Panc1 (cell line): ENCODE results near the gene CCDC174.
A peak's percentile ranks its signal among the peaks of the same experiment; 100 is the strongest.

Source experiments
- POLR2AphosphoS5 ChIP-seq: IDR thresholded peaks from 2 replicates; pipeline ENCODE4 v1.6.1; 2012; ENCODE audit warnings: mild to moderate bottlenecking, low read depth, low read length, moderate library complexity
- SIN3A ChIP-seq: IDR thresholded peaks from 2 replicates; pipeline ENCODE4 v1.6.1; 2012; ENCODE audit warnings: low read depth, mild to moderate bottlenecking, low read length, moderate library complexity, borderline replicate concordance; ENCODE audit not compliant: insufficient read depth
- TCF7L2 ChIP-seq: IDR thresholded peaks from 2 replicates; pipeline ENCODE4 v1.6.1; 2011; ENCODE audit warnings: mild to moderate bottlenecking, low read depth, low read length, inconsistent platforms
- TF ChIP-seq, protein P1 (sequence below): fragments of 450-650 bp; IDR thresholded peaks from 2 replicates; pipeline ENCODE4 v1.5.1; 2017; ENCODE audit warnings: mild to moderate bottlenecking
- TF ChIP-seq, protein P2 (sequence below), 2 experiments: IDR thresholded peaks; 2 replicates each; pipeline ENCODE4 v1.6.1; 2011 to 2012; ENCODE audit warnings: low read depth in 2 of 2, control low read depth in 1 of 2, low read length in 1 of 2, mild to moderate bottlenecking in 1 of 2, moderate library complexity in 1 of 2; ENCODE audit not compliant: insufficient read depth in 1 of 2

DNA sequence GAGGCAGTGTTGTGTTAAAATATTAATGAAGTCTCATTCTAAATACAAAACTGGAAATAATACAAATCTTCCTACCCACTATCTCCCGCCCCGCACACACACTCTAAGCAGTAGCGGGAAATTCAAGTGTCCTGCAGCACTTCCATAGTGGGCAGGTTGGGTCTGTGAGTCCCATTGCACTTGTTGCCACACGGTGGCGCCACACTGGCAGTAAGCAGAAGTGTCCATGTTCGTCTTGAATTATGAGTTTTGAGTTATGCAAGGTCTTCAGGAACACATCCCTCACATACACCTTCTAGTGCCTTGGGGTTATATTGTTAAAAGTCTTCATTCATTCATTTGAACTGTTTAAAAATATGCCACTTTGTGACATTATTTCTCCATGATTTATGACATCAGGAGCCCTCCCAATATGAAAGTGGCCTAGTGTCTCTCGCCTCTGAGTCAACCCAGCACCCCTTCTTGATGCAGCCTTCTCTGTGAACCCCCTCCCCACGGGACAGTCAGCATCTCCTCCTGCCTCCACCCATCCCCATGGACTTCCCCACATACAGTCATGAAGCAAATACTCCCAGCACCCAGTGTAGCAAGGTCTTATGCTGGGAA lies 17.6 kb upstream of the CCDC174 start:
- TF ChIP-seq, protein P1, sequence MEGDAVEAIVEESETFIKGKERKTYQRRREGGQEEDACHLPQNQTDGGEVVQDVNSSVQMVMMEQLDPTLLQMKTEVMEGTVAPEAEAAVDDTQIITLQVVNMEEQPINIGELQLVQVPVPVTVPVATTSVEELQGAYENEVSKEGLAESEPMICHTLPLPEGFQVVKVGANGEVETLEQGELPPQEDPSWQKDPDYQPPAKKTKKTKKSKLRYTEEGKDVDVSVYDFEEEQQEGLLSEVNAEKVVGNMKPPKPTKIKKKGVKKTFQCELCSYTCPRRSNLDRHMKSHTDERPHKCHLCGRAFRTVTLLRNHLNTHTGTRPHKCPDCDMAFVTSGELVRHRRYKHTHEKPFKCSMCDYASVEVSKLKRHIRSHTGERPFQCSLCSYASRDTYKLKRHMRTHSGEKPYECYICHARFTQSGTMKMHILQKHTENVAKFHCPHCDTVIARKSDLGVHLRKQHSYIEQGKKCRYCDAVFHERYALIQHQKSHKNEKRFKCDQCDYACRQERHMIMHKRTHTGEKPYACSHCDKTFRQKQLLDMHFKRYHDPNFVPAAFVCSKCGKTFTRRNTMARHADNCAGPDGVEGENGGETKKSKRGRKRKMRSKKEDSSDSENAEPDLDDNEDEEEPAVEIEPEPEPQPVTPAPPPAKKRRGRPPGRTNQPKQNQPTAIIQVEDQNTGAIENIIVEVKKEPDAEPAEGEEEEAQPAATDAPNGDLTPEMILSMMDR = peak; percentile 77
- TF ChIP-seq POLR2AphosphoS5 (no peak), SIN3A (no peak), TCF7L2 (no peak)
- TF ChIP-seq, protein P2, sequence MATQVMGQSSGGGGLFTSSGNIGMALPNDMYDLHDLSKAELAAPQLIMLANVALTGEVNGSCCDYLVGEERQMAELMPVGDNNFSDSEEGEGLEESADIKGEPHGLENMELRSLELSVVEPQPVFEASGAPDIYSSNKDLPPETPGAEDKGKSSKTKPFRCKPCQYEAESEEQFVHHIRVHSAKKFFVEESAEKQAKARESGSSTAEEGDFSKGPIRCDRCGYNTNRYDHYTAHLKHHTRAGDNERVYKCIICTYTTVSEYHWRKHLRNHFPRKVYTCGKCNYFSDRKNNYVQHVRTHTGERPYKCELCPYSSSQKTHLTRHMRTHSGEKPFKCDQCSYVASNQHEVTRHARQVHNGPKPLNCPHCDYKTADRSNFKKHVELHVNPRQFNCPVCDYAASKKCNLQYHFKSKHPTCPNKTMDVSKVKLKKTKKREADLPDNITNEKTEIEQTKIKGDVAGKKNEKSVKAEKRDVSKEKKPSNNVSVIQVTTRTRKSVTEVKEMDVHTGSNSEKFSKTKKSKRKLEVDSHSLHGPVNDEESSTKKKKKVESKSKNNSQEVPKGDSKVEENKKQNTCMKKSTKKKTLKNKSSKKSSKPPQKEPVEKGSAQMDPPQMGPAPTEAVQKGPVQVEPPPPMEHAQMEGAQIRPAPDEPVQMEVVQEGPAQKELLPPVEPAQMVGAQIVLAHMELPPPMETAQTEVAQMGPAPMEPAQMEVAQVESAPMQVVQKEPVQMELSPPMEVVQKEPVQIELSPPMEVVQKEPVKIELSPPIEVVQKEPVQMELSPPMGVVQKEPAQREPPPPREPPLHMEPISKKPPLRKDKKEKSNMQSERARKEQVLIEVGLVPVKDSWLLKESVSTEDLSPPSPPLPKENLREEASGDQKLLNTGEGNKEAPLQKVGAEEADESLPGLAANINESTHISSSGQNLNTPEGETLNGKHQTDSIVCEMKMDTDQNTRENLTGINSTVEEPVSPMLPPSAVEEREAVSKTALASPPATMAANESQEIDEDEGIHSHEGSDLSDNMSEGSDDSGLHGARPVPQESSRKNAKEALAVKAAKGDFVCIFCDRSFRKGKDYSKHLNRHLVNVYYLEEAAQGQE (IDR thresholded peaks at IDR 0.05; ENCODE audit: insufficient read depth in 1 of 2, low read depth in 2 of 2, low read length in 1 of 2) = no peak
